HG03108 (cell line): ENCODE results near the gene TPK1.
"Not testable (repeated sequence)": the region's sequence is repeated elsewhere in the genome, so short reads cannot be mapped to it uniquely, and the experiment has no call there.

Experiments
- ATAC-seq: cut with Tn5 transposase; IDR thresholded peaks from one replicate; pipeline ENCODE4 v1.9.1; 2021; ENCODE audit warnings: moderate library complexity; ENCODE audit not compliant: unreplicated experiment

The TPK1 gene

DNA sequence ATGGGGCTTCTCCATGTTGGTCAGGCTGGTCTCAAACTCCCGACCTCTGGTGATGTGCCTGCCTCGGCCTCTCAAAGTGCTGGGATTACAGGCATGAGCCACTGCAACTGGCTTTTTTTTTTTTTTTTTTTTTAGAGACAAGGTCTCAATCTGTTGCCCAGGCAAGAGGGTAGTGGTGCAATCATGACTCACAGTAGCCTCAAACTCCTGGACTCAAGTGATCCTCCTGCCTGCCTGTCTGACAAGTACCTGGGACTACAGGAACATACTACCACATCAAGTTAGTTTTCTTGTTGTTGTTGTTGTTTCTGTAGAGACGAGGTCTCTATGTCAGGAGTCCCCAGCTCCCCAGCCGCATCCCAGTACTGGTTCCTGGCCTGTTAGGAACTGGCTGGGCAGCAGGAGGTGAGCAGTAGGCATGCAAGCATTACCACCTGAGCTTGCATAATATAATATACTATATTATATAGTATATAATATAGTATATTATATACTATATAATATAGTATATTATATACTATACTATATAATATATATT lies 55.7 kb downstream of the TPK1 start:
- ATAC-seq, result no peak

DNA sequence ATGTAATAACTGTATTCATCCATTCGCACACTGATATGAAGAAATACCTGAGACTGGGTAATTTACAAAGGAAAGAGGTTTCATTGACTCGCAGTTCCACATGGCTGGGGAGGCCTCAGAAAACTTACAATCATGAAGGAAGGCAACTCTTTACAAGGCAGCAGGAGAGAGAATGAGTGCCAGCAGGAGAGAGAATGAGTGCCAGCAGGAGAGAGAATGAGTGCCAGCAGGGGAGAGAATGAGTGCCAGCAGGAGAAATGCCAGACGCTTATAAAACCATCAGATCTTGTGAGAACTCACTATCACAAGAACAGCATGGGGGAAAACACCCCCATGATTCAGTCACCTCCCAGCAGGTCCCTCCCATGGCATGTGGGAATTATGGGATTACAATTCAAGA lies 58.0 kb downstream of the TPK1 start:
- not testable (repeated sequence) for ATAC-seq

GRCh38 chr7:144777005-144777839 lies 58.6 kb downstream of the TPK1 start:
- ATAC-seq, result no peak

GRCh38 chr7:144776447-144776846 lies 59.4 kb downstream of the TPK1 start:
- no peak for ATAC-seq

DNA sequence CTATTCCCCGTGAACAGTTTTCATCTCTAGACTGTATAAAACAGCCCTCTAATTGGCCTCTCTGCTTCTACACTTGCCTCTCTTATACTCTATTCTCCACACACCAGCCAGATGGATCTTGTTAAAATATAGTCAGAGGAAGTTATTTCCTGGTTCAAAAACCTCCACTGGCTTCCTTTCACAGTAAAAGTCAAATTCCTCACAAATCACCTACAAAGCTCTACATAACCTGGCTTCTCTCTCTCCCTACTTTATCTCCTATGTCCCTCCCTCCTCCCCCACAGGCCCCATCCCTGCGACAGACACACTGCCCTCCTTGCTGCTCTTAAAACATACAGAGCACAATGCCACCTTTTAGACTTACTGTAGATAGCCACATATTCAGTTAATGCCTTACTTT lies 60.1 kb downstream of the TPK1 start:
- no peak for ATAC-seq

DNA sequence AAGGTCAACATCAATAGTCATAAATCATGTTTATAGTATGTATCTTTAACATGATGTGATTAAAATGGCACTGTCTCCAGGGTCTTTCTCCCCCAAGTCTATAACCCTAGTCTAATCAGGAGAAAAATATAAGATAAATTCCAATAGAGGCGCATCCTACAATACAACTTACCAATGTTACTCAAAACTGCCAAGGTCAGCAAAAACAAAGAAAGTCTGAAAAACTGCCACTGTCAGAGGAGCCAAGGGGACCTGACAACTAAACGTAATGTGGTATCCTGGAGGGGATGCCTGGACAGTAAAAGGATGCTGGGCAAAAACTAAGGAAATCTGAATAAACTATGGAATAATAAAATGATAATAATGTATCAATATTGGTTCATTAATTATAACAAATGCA lies 63.9 kb downstream of the TPK1 start:
- ATAC-seq, result no peak

- ATAC-seq, result no peak
These were observed 64.7 kb downstream of the TPK1 start for GRCh38 chr7:144771174-144771573.

GRCh38 chr7:144769352-144769751 lies 66.5 kb downstream of the TPK1 start:
- no peak for ATAC-seq

- ATAC-seq, result no peak
These were observed 67.2 kb downstream of the TPK1 start for GRCh38 chr7:144768633-144769032.

DNA sequence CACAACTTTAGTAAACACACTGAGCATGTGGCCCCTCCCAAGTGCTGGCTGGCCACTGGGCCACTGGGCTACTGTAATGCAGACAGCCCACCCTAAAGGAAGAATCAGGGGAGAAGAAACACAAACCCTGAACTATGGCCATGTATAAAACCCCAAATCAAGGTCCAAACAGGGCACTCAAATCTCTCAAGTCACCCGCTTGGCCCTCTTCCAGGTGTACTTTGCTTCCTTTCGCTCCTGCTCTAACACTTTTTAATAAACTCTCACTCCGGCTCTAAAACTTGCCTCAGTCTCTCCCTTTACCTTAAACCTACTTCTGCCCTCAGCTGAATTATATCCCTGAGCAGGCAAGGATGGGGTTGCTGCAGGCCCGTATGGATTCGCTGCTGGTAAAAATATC lies 72.6 kb downstream of the TPK1 start:
- no peak for ATAC-seq

- no peak for ATAC-seq
These were observed 73.0 kb downstream of the TPK1 start for GRCh38 chr7:144762853-144763252.

GRCh38 chr7:144761493-144761892 lies 74.4 kb downstream of the TPK1 start:
- no peak for ATAC-seq

DNA sequence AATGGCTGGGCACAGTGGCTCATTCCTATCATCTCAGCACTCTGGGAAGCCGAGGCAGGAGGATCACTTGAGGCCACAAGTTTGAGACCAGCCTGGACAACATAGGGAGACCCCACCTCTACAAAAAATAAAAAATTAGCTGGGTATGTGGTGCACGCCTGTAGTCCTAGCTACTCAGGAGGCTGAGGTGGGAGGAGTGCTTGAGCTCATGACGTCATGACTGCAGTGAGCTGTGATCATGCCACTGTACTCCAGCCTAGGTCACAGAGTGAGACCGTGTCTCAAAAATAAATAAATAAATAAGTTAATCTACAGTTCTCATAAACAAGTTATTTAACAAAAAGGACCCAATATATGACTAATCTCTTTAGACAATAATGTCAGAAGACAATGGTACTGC lies 76.2 kb downstream of the TPK1 start:
- no peak for ATAC-seq

- no peak for ATAC-seq
These were observed 87.9 kb downstream of the TPK1 start for GRCh38 chr7:144747936-144748335.

- ATAC-seq, result peak; percentile 82
These were observed 97.0 kb downstream of the TPK1 start for GRCh38 chr7:144738708-144739314.

DNA sequence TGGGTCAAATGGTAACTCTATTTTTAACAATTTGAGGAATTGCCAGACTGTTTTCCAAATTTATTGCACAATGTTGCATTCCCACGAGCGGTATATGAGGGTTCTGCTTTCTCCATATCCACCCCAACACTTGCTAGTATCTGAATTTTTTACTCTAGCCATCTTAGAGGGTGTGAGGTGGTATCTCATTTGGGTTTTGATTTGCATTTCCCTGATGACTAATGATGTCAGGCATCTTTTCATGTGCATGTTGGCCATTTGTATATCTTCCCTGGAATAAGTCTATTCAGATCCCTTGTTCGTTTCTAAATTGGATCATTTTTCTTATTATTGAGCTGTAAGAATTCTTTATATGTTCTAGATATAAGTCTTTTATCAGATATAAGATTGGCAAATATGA lies 97.7 kb downstream of the TPK1 start:
- no peak for ATAC-seq

GRCh38 chr7:144736880-144737493 lies 98.9 kb downstream of the TPK1 start:
- ATAC-seq, result no peak

- no peak for ATAC-seq
These were observed 100.2 kb downstream of the TPK1 start for GRCh38 chr7:144735505-144736276.

DNA sequence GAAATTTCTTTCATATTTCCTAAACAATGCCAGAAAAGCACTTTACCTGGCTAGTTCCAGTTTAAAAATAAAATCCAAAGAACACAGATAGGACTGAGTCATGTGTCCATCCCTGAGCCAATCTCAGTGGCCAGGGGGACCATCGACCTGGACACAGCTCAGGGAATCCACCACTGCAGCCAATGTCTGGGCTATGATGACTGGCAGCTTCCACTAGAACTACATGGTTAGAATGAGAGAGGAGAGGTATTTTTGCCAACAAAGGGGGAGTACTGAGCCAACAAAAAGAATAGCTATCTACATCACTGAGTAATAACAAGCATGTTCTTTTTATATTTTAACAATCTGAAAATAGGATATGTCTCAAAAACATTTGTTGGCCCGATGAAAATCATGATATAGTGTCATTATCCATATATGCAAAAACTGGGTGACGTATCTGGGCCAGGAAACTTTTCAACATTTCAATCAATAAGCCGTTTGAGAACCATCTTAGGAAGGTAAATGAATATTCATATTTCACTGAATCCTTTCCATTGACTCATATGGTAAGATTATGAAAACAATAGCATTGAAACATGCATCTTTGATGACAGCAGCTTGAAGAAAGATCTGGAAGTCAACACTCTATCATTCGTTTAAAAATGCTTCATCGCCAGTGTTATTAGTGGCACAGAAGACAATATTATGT lies 104.0 kb downstream of the TPK1 start:
- ATAC-seq, result no peak

GRCh38 chr7:144730224-144730623 lies 105.6 kb downstream of the TPK1 start:
- ATAC-seq, result no peak

DNA sequence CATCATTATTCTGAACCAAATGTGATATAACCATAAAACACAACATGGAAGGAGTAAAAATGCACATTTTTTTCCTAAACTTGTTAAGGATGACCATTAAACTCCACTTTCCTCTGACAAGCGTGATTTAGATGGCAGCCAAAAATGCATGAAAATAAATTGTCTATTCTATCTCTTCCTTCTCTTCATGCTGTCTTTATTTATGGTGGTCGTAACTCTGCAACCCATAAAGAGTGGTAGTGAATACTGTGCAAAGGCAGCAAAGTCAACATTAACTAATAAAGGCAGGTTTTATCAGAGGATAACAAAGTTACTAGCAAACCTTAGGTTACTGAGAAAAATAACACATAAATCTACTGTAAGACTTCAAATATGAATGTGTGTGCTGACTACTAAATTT lies 106.6 kb downstream of the TPK1 start:
- no peak for ATAC-seq
